Renal cortex interstitium (tissue), 11 donors: ENCODE data around the gene PDLIM7. TPM values are rescaled to one million over a fixed set of nuclear protein-coding genes. Genes with fewer than 3 reads are reported as not detected.

Source experiments
- DNase-seq, 11 donors: peaks; one replicate each; pipeline ENCODE4 v3.0.0-alpha.2; 2013; ENCODE audit warnings: low read depth in 9 of 11, low spot score in 4 of 11; ENCODE audit errors: extremely low read depth in 1 of 11
- polyA plus RNA-seq, 3 donors: library from polyadenylated mRNA; unstranded; fragments of 120-200 nt; gene quantifications; one replicate each; pipeline ENCODE4 v1.2.1, GENCODE V29; 2013; ENCODE audit not compliant: insufficient read length in 3 of 3

PDLIM7 gene
- polyA plus RNA-seq, 3 donors, result 82.7 to 143 (median 125) TPM

GRCh38 chr5:177455036-177455660 is 42.3 kb downstream of the PDLIM7 start:
- peak in 5 of 11 donors; percentile 57 to 79 (median 77) for DNase-seq

GRCh38 chr5:177454397-177455035 is 42.9 kb downstream of the PDLIM7 start:
- peak in 7 of 11 donors; percentile 76 to 91 (median 88) for DNase-seq

GRCh38 chr5:177453852-177454396 is 43.5 kb downstream of the PDLIM7 start:
- no peak for DNase-seq

GRCh38 chr5:177452688-177453638 is 44.4 kb downstream of the PDLIM7 start:
- DNase-seq, result no peak

GRCh38 chr5:177450667-177451424 is 46.6 kb downstream of the PDLIM7 start:
- no peak for DNase-seq

- no peak for DNase-seq
These were observed 48.0 kb downstream of the PDLIM7 start for GRCh38 chr5:177449140-177450061.

DNA sequence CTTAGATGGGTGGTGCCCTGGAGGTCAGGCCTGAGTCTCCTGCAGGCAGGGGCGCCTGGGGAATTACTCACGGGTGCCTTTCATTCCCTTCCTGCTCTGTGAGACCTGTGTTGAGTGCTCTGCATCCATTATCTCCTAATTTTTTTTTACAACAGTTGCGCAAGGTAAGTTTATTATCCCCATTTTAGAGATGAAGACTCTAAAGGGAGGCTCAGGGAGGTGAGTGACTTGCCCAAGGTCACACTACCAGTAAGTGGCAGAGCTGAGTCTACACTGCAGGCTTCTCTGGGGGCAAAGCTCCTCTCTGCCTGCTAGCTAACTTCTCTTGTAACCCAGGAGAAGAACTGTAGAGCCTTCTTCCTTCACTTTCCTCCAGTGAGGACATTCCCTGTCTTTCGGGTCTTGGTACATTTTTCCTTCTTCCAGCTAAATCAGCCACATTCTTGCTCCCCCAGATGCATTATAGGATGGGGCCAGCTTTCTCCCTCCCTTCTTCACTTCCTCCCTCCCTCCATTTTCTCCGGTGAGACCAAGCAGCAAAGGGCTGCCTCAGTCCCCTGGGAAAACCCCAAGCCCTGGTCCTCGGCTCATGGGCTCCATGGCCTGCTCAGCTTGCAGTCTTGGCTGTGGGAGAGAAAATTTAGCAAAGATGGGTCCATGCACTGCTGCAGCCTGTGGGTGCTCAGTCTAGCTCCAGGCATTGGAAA is 49.0 kb downstream of the PDLIM7 start:
- no peak for DNase-seq

DNA sequence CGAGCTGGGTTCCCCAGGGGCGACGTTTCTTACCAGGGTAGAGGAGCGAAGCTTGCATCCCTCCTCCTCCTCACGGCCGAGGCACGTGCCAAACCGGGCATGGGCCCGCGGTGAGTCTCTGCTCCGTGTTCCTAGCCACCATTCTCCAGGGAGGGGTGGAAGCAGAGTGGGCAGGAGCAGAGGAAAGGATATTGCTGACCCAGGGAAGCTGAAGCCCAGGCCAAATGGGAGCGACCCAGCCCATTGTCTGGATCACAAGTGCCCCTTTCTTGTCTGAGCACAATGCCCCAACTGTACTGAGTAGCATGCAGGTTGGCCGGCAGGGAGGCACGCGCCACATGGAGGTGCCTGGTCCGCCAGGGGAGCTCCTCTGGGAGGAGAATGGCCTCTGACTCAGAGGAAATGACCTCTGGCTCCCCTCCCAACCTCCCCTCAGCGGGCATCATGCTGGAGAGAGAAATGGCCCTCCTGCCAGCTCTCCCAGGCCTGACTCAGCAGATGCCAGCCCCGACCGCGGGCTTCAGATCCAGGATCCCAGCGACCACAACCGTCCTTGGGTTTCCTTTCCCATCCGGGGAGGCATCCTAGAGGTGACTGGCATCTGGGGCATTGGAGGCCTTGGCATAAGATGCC is 49.7 kb downstream of the PDLIM7 start:
- DNase-seq, result no peak

GRCh38 chr5:177447066-177447610 is 50.3 kb downstream of the PDLIM7 start:
- peak in 4 of 11 donors; percentile 61 to 66 (median 64) for DNase-seq

DNA sequence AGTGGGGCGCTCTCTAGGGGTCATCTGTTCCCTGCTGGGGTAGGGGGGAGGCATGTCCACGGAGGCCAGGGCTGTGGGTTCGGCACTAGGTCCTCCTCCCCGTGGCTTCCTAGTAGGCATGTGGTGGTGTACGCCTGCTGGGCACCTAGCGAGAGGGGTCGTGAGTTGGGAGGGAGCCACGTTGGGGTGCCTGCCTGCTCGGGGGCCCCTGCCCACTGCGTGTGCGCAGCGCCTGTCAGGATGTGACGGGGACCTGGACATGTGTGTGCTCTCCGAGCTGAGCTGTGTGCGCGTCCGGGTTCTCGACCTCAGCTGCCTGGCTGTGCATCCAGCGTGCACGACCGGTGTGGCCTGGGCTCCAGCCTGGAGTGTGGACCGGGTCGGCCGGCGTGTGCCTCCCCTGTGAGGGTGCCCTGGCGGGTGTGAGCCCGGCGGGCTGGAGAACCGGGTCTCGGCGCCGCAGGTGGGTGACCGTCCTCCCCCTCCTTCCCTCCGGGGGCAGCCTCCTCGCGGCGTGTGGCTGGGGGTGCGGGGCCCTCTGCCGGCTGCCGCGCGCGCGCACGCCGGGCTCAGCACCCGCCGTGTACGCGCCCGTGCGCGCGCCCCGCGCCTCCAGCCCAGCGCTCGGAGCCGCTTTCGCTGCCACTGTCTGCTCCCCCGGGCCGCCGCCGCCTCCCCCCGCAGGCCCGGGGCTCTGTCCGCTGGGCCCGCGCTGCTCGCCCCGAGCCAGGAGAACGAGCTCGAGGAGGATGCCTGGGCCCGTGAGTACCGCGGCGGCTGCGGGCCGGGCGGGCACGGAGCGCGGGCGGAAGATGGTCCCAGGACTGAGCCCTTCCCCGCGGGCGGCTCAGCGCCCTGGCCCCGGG is 51.0 kb downstream of the PDLIM7 start, which contains the start of gene PRR7:
Gene PRR7 (plus strand): TSS at position 615 of the 866 bp plus-strand sequence. CDS start 8,254 bp downstream, outside the sequence.
- peak in 4 of 11 donors; percentile 51 to 67 (median 62) for DNase-seq

DNA sequence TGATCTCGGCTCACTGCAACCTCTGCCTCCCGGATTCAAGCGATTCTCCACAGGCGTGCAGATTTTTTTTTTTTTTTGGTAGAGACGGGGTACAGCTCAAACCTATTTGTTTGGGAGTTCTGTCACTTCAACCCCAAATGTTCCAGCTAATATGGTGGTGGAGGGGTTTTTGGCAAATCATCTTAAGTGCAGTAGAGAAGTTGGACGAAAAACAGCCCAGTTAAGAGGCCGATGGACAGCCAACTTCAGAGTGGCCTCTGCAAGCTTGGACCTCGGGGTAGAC is 51.5 kb downstream of the PDLIM7 start:
- DNase-seq, result no peak

GRCh38 chr5:177445052-177445916 is 52.1 kb downstream of the PDLIM7 start:
- no peak for DNase-seq

GRCh38 chr5:177444106-177445051 is 53.0 kb downstream of the PDLIM7 start:
- no peak for DNase-seq
